Right renal cortex interstitium (tissue), 3 donors: ENCODE data around the gene C1QB. TPM values are rescaled to one million over a fixed set of nuclear protein-coding genes. Genes with fewer than 3 reads are reported as not detected.
"Not testable (repeated sequence)": the region's sequence is repeated elsewhere in the genome, so short reads cannot be mapped to it uniquely, and the experiment has no call there.

ENCODE experiments used
- DNase-seq, 3 donors: peaks; one replicate each; pipeline ENCODE4 v3.0.0-alpha.2; 2013; ENCODE audit warnings: low read depth in 3 of 3, low spot score in 2 of 3
- polyA plus RNA-seq, 3 donors: library from polyadenylated mRNA; unstranded; fragments of 120-200 nt; gene quantifications; one replicate each; pipeline ENCODE4 v1.2.1, GENCODE V29; 2013; ENCODE audit not compliant: insufficient read length in 3 of 3

The C1QB gene
- polyA plus RNA-seq, 3 donors = 6.2 to 10.1 (median 7.4) TPM

- DNase-seq = no peak
Observed at GRCh38 chr1:22691031-22691753, 38.2 kb downstream of the C1QB start.

GRCh38 chr1:22694172-22694571 is 41.1 kb downstream of the C1QB start:
- no peak for DNase-seq

- DNase-seq = no peak
Observed at GRCh38 chr1:22696610-22697009, 43.6 kb downstream of the C1QB start.

- no peak for DNase-seq
Observed at GRCh38 chr1:22697980-22698379, 44.9 kb downstream of the C1QB start.

- DNase-seq = no peak
Observed at GRCh38 chr1:22699681-22700520, 46.9 kb downstream of the C1QB start.

- DNase-seq = no peak
Observed at GRCh38 chr1:22702296-22703085, 49.5 kb downstream of the C1QB start.

GRCh38 chr1:22704440-22705067 is 51.5 kb downstream of the C1QB start:
- DNase-seq = peak; percentile 59 to 65 (median 61)

GRCh38 chr1:22705586-22705985 is 52.5 kb downstream of the C1QB start:
- no peak for DNase-seq

- not testable (repeated sequence) for DNase-seq
Observed at GRCh38 chr1:22706100-22706499, 53.1 kb downstream of the C1QB start.

- DNase-seq = no peak
Observed at GRCh38 chr1:22708777-22709176, 55.7 kb downstream of the C1QB start.

- no peak for DNase-seq
Observed at GRCh38 chr1:22709227-22709626, 56.2 kb downstream of the C1QB start.

- peak in 1 of 3 donors; percentile 42 for DNase-seq
Observed at GRCh38 chr1:22709891-22710700, 57.1 kb downstream of the C1QB start.

- no peak for DNase-seq
Observed at GRCh38 chr1:22710701-22711049, 57.6 kb downstream of the C1QB start, which contains the start of gene EPHB2. TSS of gene EPHB2 (plus strand) at chr1:22710839. CDS start at chr1:22710983, 144 bp downstream.

- DNase-seq = no peak
Observed at GRCh38 chr1:22711071-22711470, 58.0 kb downstream of the C1QB start.

Other genes with a start within 250 kb of the C1QB start
- gene ZBTB40, start 201.4 kb upstream of the C1QB start, polyA plus RNA-seq = 10 to 100 TPM; 18.4 to 19.8 (median 19.3) TPM
- gene EPHA8, start 89.7 kb upstream of the C1QB start, polyA plus RNA-seq = 1 to 10 TPM; 1.0 to 1.4 (median 1.3) TPM
- 10 to 100 TPM in 2 of 3 donors, 1 to 10 TPM in 1; 9.1 to 14.3 (median 13.7) TPM for gene C1QA, start 16.6 kb upstream of the C1QB start, polyA plus RNA-seq
- gene C1QC, start 9.6 kb upstream of the C1QB start, polyA plus RNA-seq = 10 to 100 TPM in 2 of 3 donors, 1 to 10 TPM in 1; 8.4 to 13.7 (median 10.9) TPM
- 10 to 100 TPM in 2 of 3 donors, 1 to 10 TPM in 1; 9.3 to 12.8 (median 11.9) TPM for gene EPHB2, start 57.6 kb downstream of the C1QB start, polyA plus RNA-seq